ENCODE data around the gene PRSS48.

PRSS48 gene

DNA sequence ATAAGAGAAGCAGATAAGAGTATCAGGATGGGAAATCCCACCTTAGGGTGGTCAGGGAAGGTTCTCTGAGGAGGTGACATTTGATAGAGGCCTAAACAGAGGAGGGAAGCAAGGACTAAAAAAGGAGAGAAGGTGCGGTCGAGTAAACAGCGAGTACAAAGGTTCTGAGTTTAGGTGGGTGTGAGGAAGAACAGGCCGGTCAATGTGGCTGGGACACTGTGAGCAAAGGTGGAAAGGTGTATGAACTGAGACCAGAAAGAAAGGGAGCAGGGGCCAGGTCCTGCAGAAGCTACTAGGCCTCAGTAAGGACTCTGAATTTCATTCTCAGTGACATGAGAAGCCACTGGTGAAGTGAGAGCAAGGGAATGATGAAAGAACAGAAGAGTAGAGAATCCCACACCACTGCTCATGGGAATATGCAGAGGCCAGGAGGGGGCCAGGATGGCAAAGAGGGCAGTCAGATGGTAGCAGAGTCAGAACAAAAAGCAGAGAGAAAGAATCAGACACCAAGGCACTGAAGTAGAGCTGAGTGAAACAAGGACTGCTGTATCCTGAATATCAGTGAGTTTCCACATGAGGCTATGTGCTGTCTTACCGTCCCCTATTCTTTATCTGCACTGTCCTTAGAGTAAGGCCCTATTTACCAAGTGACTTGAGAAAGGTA lies 18.0 kb downstream of the PRSS48 start:
- no peak overlapping the region for H3K27ac ChIP-seq (ENCODE audit: low read length)
- no peaks in the 10 kb centered on the region for H3K27me3 ChIP-seq (replicated peaks; ENCODE audit: insufficient read depth, low read length)
- no peak overlapping the region for H3K9ac ChIP-seq (ENCODE audit: low read length)
- H3K9me2 ChIP-seq (replicated peaks; ENCODE audit: insufficient read depth, low read length): no peaks in the 10 kb centered on the region
- no peaks in the 10 kb centered on the region for H3K9me3 ChIP-seq (replicated peaks; ENCODE audit: insufficient read depth, low read length)
- H3K79me2 ChIP-seq (ENCODE audit: low read length): no peaks in the 10 kb centered on the region
- DNase-seq: no peak
- H4K20me1 ChIP-seq (ENCODE audit: insufficient read depth, low read length): no peaks in the 10 kb centered on the region
- H3K4me3 ChIP-seq (ENCODE audit: low read length): no peak overlapping the region
- no peaks in the 10 kb centered on the region for H3K36me3 ChIP-seq (replicated peaks; ENCODE audit: insufficient read depth, low read length)
- TF ChIP-seq CTCF (IDR thresholded peaks at IDR 0.05; ENCODE audit: low read length) (no peak), EZH2phosphoT487 (IDR thresholded peaks at IDR 0.05; ENCODE audit: low read length) (no peak), EZH2 (optimal IDR thresholded peaks at IDR 0.05; ENCODE audit: low read depth, low read length) (no peak)
- H2AFZ ChIP-seq (ENCODE audit: low read length): no peak overlapping the region
- no peaks in the 10 kb centered on the region for H3K4me1 ChIP-seq (ENCODE audit: low read length)
- H3K4me2 ChIP-seq (ENCODE audit: low read depth, low read length): no peak overlapping the region
- no peaks in the 10 kb centered on the region for H3F3A ChIP-seq (ENCODE audit: insufficient read depth, low read length)

GRCh38 chr4:151296227-151296626 lies 19.3 kb downstream of the PRSS48 start:
- Histone ChIP-seq H3F3A (ENCODE audit: insufficient read depth, low read length) (no peaks in the 10 kb centered on the region), H3K36me3 (replicated peaks; ENCODE audit: insufficient read depth, low read length) (no peaks in the 10 kb centered on the region), H3K79me2 (ENCODE audit: low read length) (no peaks in the 10 kb centered on the region), H3K9me3 (replicated peaks; ENCODE audit: insufficient read depth, low read length) (no peaks in the 10 kb centered on the region), H3K4me2 (ENCODE audit: low read depth, low read length) (no peak overlapping the region), H3K4me1 (ENCODE audit: low read length) (no peaks in the 10 kb centered on the region), H3K9ac (ENCODE audit: low read length) (no peak overlapping the region), H3K27ac (ENCODE audit: low read length) (no peak overlapping the region), H3K9me2 (replicated peaks; ENCODE audit: insufficient read depth, low read length) (no peaks in the 10 kb centered on the region), H3K4me3 (ENCODE audit: low read length) (no peak overlapping the region), H4K20me1 (ENCODE audit: insufficient read depth, low read length) (no peaks in the 10 kb centered on the region), H2AFZ (ENCODE audit: low read length) (no peak overlapping the region), H3K27me3 (replicated peaks; ENCODE audit: insufficient read depth, low read length) (no peaks in the 10 kb centered on the region)
- DNase-seq: no peak
- no peak for TF ChIP-seq EZH2phosphoT487 (IDR thresholded peaks at IDR 0.05; ENCODE audit: low read length)
- TF ChIP-seq CTCF (IDR thresholded peaks at IDR 0.05; ENCODE audit: low read length): no peak
- no peak for TF ChIP-seq EZH2 (optimal IDR thresholded peaks at IDR 0.05; ENCODE audit: low read depth, low read length)

DNA sequence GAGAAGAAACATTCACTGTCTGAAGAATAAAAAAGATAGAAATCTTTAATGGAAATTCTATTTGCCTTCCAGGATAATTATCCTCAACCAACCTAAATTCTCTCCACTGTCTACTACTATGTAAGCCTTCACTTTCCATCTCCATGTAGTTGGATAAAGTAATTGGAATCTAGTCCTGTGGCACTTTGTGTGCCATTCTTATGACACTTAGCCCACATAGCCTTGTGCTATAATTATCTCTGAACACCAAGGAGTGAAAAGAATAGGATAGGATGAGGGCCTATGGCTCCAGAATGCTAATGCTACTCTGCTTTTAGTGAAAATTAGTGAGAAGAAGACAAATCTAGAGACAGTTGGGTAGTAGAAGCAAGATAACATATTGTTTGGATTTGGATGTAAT lies 20.2 kb downstream of the PRSS48 start:
- no peak for DNase-seq

More for the DNA sequence above, 20.2 kb downstream of the PRSS48 start:
- H3K9ac ChIP-seq (ENCODE audit: low read length): no peak overlapping the region
- H3K27ac ChIP-seq (ENCODE audit: low read length): no peak overlapping the region
- H3K9me2 ChIP-seq (replicated peaks; ENCODE audit: insufficient read depth, low read length): no peaks in the 10 kb centered on the region
- H3K4me3 ChIP-seq (ENCODE audit: low read length): no peak overlapping the region
- no peaks in the 10 kb centered on the region for H3K27me3 ChIP-seq (replicated peaks; ENCODE audit: insufficient read depth, low read length)
- no peaks in the 10 kb centered on the region for H3K79me2 ChIP-seq (ENCODE audit: low read length)
- H3K9me3 ChIP-seq (replicated peaks; ENCODE audit: insufficient read depth, low read length): no peaks in the 10 kb centered on the region
- no peaks in the 10 kb centered on the region for H3F3A ChIP-seq (ENCODE audit: insufficient read depth, low read length)
- H3K4me1 ChIP-seq (ENCODE audit: low read length): no peaks in the 10 kb centered on the region
- H2AFZ ChIP-seq (ENCODE audit: low read length): no peak overlapping the region
- no peak overlapping the region for H3K4me2 ChIP-seq (ENCODE audit: low read depth, low read length)
- TF ChIP-seq EZH2 (optimal IDR thresholded peaks at IDR 0.05; ENCODE audit: low read depth, low read length) (no peak), EZH2phosphoT487 (IDR thresholded peaks at IDR 0.05; ENCODE audit: low read length) (no peak), CTCF (IDR thresholded peaks at IDR 0.05; ENCODE audit: low read length) (no peak)
- H3K36me3 ChIP-seq (replicated peaks; ENCODE audit: insufficient read depth, low read length): no peaks in the 10 kb centered on the region
- H4K20me1 ChIP-seq (ENCODE audit: insufficient read depth, low read length): no peaks in the 10 kb centered on the region

Measured in MM.1S (cell line).